DOHH2 (cell line): ENCODE results near the gene CFAP97.
"Not testable (repeated sequence)": the region's sequence is repeated elsewhere in the genome, so short reads cannot be mapped to it uniquely, and the experiment has no call there.

ENCODE experiments used
- H3F3A ChIP-seq: fragments of 200-600 bp; sonication (generic), shearing (Covaris generic); 2 replicates; pipeline ENCODE4 v1.6.0; 2016; ENCODE audit warnings: antibody characterized with exemption, mild to moderate bottlenecking; ENCODE audit not compliant: control insufficient read depth, insufficient read depth
- H3K27ac ChIP-seq: fragments of 200-600 bp; sonication (generic); 2 replicates; pipeline ENCODE4 v1.5.1; 2014; ENCODE audit warnings: low read depth, mild to moderate bottlenecking, low read length, moderate library complexity
- H3K27me3 ChIP-seq: fragments of 200-600 bp; sonication (generic); 2 replicates; pipeline ENCODE4 v1.6.1; 2014; ENCODE audit warnings: mild to moderate bottlenecking, low read length, mixed read lengths; ENCODE audit not compliant: control insufficient read depth
- H3K36me3 ChIP-seq: fragments of 200-600 bp; sonication (generic); 2 replicates; pipeline ENCODE4 v1.6.1; 2014; ENCODE audit warnings: mild to moderate bottlenecking, low read length, moderate library complexity, mixed read lengths; ENCODE audit not compliant: control insufficient read depth
- H3K4me1 ChIP-seq: fragments of 200-600 bp; sonication (generic); 2 replicates; pipeline ENCODE4 v1.6.1; 2014; ENCODE audit warnings: mild to moderate bottlenecking, low read length, mixed read lengths; ENCODE audit not compliant: control insufficient read depth
- H3K4me2 ChIP-seq: fragments of 200-600 bp; sonication (generic); 2 replicates; pipeline ENCODE4 v1.6.0; 2014; ENCODE audit warnings: mild to moderate bottlenecking, low read length, moderate library complexity
- H3K4me3 ChIP-seq: fragments of 200-600 bp; sonication (generic); 2 replicates; pipeline ENCODE4 v1.5.1; 2014; ENCODE audit warnings: mild to moderate bottlenecking, low read length, mixed read lengths
- H3K79me2 ChIP-seq: fragments of 200-600 bp; sonication (generic); 2 replicates; pipeline ENCODE4 v1.6.1; 2014; ENCODE audit warnings: mild to moderate bottlenecking, low read length, mixed read lengths; ENCODE audit not compliant: control insufficient read depth
- H3K9me2 ChIP-seq: fragments of 200-600 bp; sonication (generic); replicated peaks from 2 replicates; pipeline ENCODE4 v1.6.1; 2014; ENCODE audit warnings: mild to moderate bottlenecking, low read length, mixed read lengths; ENCODE audit not compliant: control insufficient read depth
- H3K9me3 ChIP-seq: fragments of 200-600 bp; sonication (generic); 2 replicates; pipeline ENCODE4 v1.6.1; 2014; ENCODE audit warnings: antibody characterized with exemption, low read length, mixed read lengths; ENCODE audit not compliant: control insufficient read depth, insufficient read depth
- H4K20me1 ChIP-seq: fragments of 200-600 bp; sonication (generic); 2 replicates; pipeline ENCODE4 v1.6.0; 2014; ENCODE audit warnings: low read depth, mild to moderate bottlenecking, antibody characterized with exemption, low read length, moderate library complexity; ENCODE audit not compliant: control insufficient read depth, insufficient read depth
- CTCF ChIP-seq: fragments of 200-600 bp; sonication (generic); IDR thresholded peaks from one replicate; pipeline ENCODE4 v1.5.1; 2014; ENCODE audit warnings: antibody characterized with exemption, mild to moderate bottlenecking, low read depth, low read length; ENCODE audit not compliant: poor library complexity, severe bottlenecking
- EZH2phosphoT487 ChIP-seq: fragments of 200-600 bp; sonication (generic); IDR thresholded peaks from 2 replicates; pipeline ENCODE4 v1.6.1; 2017; ENCODE audit warnings: borderline replicate concordance, mild to moderate bottlenecking, antibody characterized with exemption, low read length, moderate library complexity, mixed read lengths

Gene CFAP97

GRCh38 chr4:185120631-185120946 lies 83.2 kb downstream of the CFAP97 start:
- Histone ChIP-seq H3K4me1 (no peaks in the 10 kb centered on the region), H4K20me1 (no peaks in the 10 kb centered on the region), H3K4me3 (no peak overlapping the region), H3K36me3 (no peaks in the 10 kb centered on the region), H3F3A (no peaks in the 10 kb centered on the region), H3K27ac (no peak overlapping the region), H3K9me2 (no peaks in the 10 kb centered on the region), H3K79me2 (no peaks in the 10 kb centered on the region), H3K27me3 (0 out of 2 replicates have a peak, but pooled peaks cover 13% of the 10 kb centered on the region), H3K9me3 (no peaks in the 10 kb centered on the region), H3K4me2 (no peak overlapping the region)
- TF ChIP-seq CTCF (no peak), EZH2phosphoT487 (no peak)

- H3K4me3 ChIP-seq = no peak overlapping the region
Measured at GRCh38 chr4:185119927-185120630, 83.7 kb downstream of the CFAP97 start.

GRCh38 chr4:185119467-185119866 lies 84.3 kb downstream of the CFAP97 start:
- not testable (repeated sequence) for H3K4me1 ChIP-seq, H3K4me3 ChIP-seq, H3K9me3 ChIP-seq, H4K20me1 ChIP-seq, H3K4me2 ChIP-seq, H3K79me2 ChIP-seq, H3F3A ChIP-seq, H3K27ac ChIP-seq, H3K36me3 ChIP-seq, H3K9me2 ChIP-seq
- 0 out of 2 replicates have a peak, but pooled peaks cover 13% of the 10 kb centered on the region for H3K27me3 ChIP-seq

More at GRCh38 chr4:185119927-185120630, 83.7 kb downstream of the CFAP97 start:
- TF ChIP-seq EZH2phosphoT487 = no peak
- Histone ChIP-seq H3K4me1 (no peaks in the 10 kb centered on the region), H3K27ac (no peak overlapping the region), H3K4me2 (no peak overlapping the region), H3K36me3 (no peaks in the 10 kb centered on the region), H4K20me1 (no peaks in the 10 kb centered on the region), H3F3A (no peaks in the 10 kb centered on the region), H3K9me2 (no peaks in the 10 kb centered on the region), H3K27me3 (0 out of 2 replicates have a peak, but pooled peaks cover 13% of the 10 kb centered on the region), H3K9me3 (no peaks in the 10 kb centered on the region), H3K79me2 (no peaks in the 10 kb centered on the region)

- H3K9me2 ChIP-seq = no peaks in the 10 kb centered on the region
- H3K27ac ChIP-seq = no peak overlapping the region
- H3K27me3 ChIP-seq = 0 out of 2 replicates have a peak, but pooled peaks cover 13% of the 10 kb centered on the region
- no peak overlapping the region for H3K4me3 ChIP-seq
- H3F3A ChIP-seq = no peaks in the 10 kb centered on the region
- H4K20me1 ChIP-seq = no peaks in the 10 kb centered on the region
- no peaks in the 10 kb centered on the region for H3K4me1 ChIP-seq
- no peak for TF ChIP-seq CTCF
- TF ChIP-seq EZH2phosphoT487 = no peak
- no peak overlapping the region for H3K4me2 ChIP-seq
- H3K79me2 ChIP-seq = no peaks in the 10 kb centered on the region
- H3K9me3 ChIP-seq = no peaks in the 10 kb centered on the region
- H3K36me3 ChIP-seq = no peaks in the 10 kb centered on the region
Measured at GRCh38 chr4:185118876-185119275, 84.9 kb downstream of the CFAP97 start.
